Endothelial cell of umbilical vein (primary cell): Measurements from ENCODE around the gene COPS3.

Experiments
- CTCF ChIP-seq, 2 donors: IDR thresholded peaks; 1 replicate in 1 of 2; 2 replicates in 1 of 2; pipeline ENCODE4 v1.5.1; 2011; ENCODE audit warnings: low read length in 2 of 2, mild to moderate bottlenecking in 2 of 2, moderate library complexity in 2 of 2, control low read depth in 1 of 2, inconsistent platforms in 1 of 2, low read depth in 1 of 2; ENCODE audit not compliant: insufficient read depth in 1 of 2; ENCODE audit errors: extremely low read depth in 1 of 2
- EZH2 ChIP-seq: IDR thresholded peaks from 2 replicates; pipeline ENCODE4 v1.6.1; 2012; ENCODE audit warnings: borderline replicate concordance, low read depth, mild to moderate bottlenecking, moderate library complexity, low read length, inconsistent platforms; ENCODE audit not compliant: severe bottlenecking
- GATA2 ChIP-seq: IDR thresholded peaks from 2 replicates; pipeline ENCODE4 v1.7.0; 2011; ENCODE audit warnings: low read depth, mild to moderate bottlenecking, moderate library complexity, mixed read lengths, low read length; ENCODE audit not compliant: insufficient read length, insufficient read depth
- MYC ChIP-seq: IDR thresholded peaks from one replicate; pipeline ENCODE4 v1.6.1; 2011; ENCODE audit warnings: mild to moderate bottlenecking, low read depth, low read length
- POLR2A ChIP-seq: IDR thresholded peaks from 2 replicates; pipeline ENCODE4 v1.6.1; 2012; ENCODE audit warnings: low read depth, mild to moderate bottlenecking, control low read depth, low read length
- POLR2AphosphoS5 ChIP-seq: IDR thresholded peaks from 2 replicates; pipeline ENCODE4 v1.6.1; 2012; ENCODE audit warnings: low read depth, mild to moderate bottlenecking, control low read depth, low read length, moderate library complexity; ENCODE audit not compliant: insufficient read depth

- no peak for TF ChIP-seq GATA2
- no peak for TF ChIP-seq POLR2A
- no peak for TF ChIP-seq POLR2AphosphoS5
- TF ChIP-seq CTCF (IDR thresholded peaks at IDR 0.05; ENCODE audit: extremely low read depth in 1 of 2, insufficient read depth in 1 of 2, low read depth in 1 of 2, low read length in 2 of 2), result no peak
- no peak for TF ChIP-seq EZH2
- no peak for TF ChIP-seq MYC
Measured at GRCh38 chr17:17226451-17227265, 54.4 kb downstream of the COPS3 start.
